ENCODE data around the gene GPC6. TPM values are rescaled to one million over a fixed set of nuclear protein-coding genes. Genes with fewer than 3 reads are reported as not detected.

The GPC6 gene
- total RNA-seq, 1 experiment from 2014 or later, result 0.22 TPM

DNA sequence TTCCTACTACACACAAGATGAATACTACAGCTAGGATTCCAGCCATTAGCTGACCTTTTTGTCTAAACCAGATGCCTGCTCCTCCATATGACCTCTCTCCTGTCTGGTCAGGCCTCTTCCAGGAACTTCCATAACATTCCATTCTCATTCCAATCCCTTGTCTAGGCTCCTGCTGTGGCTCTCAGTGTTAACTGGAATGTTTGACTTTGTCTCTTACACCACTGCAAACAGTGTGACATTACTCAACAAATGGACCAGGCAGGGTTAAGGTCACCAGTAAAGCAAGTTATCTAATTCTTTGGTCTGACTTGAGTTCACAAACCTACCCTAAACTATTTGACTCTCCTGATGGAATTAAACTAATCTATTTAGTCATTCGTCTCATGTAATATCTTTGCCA lies 2.1 kb upstream of the GPC6 start:
- Histone ChIP-seq H3K4me3 (replicated peaks in 1 of 2; ENCODE audit: low read depth in 1 of 2, low read length in 2 of 2) (no peak overlapping the region), H3K9me2 (ENCODE audit: insufficient read depth) (no peaks in the 10 kb centered on the region), H2AFZ (ENCODE audit: low read depth, low read length, poor library complexity, severe bottlenecking) (no peak overlapping the region), H3K36me3 (ENCODE audit: control insufficient read depth in 1 of 2, insufficient read depth in 2 of 2, low read length in 2 of 2) (no peaks in the 10 kb centered on the region), H4K20me1 (ENCODE audit: insufficient read depth) (no peaks in the 10 kb centered on the region), H3K9me3 (ENCODE audit: control insufficient read depth in 1 of 2, insufficient read depth in 1 of 2, low read depth in 1 of 2, low read length in 2 of 2) (peaks cover 8 to 24% of the 10 kb centered on the region in 2 experiments; a peak in 2 of 4 replicates), H3K27me3 (ENCODE audit: insufficient read depth, low read length) (no peaks in the 10 kb centered on the region), H3K79me2 (ENCODE audit: insufficient read depth, low read length) (no peaks in the 10 kb centered on the region), H3K27ac (ENCODE audit: low read depth, low read length) (no peak overlapping the region), H3K4me2 (ENCODE audit: low read length) (no peak overlapping the region), H3K9ac (ENCODE audit: low read length) (no peak overlapping the region), H3K4me1 (ENCODE audit: control insufficient read depth in 1 of 2, insufficient read depth in 2 of 2, low read length in 2 of 2) (no peaks in the 10 kb centered on the region)
- no TSS peak for BruUV-seq (replicated peaks)
- TF ChIP-seq SP1 (IDR thresholded peaks at IDR 0.05; ENCODE audit: low read depth) (no peak), CEBPB (IDR thresholded peaks at IDR 0.05; ENCODE audit: low read depth) (no peak), EGR1 (IDR thresholded peaks at IDR 0.05; ENCODE audit: low read depth) (no peak), POLR2AphosphoS5 (IDR thresholded peaks at IDR 0.05; ENCODE audit: low read depth, low read length) (no peak), JUND (IDR thresholded peaks at IDR 0.05) (no peak), SRF (IDR thresholded peaks at IDR 0.05; ENCODE audit: low read depth) (no peak), EZH2phosphoT487 (IDR thresholded peaks at IDR 0.05; ENCODE audit: borderline replicate concordance) (no peak), ZNF274 (IDR thresholded peaks at IDR 0.05; ENCODE audit: low read depth, low read length) (no peak), FOSL1 (IDR thresholded peaks at IDR 0.05; ENCODE audit: low read depth) (no peak), CBX3 (IDR thresholded peaks at IDR 0.05; ENCODE audit: low read depth) (no peak), YY1 (IDR thresholded peaks at IDR 0.05; ENCODE audit: extremely low read depth, insufficient replicate concordance, low read depth, low read length) (no peak), ELF1 (IDR thresholded peaks at IDR 0.05; ENCODE audit: borderline replicate concordance, low read depth) (no peak)
- TF ChIP-seq, protein P1, sequence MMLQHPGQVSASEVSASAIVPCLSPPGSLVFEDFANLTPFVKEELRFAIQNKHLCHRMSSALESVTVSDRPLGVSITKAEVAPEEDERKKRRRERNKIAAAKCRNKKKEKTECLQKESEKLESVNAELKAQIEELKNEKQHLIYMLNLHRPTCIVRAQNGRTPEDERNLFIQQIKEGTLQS (IDR thresholded peaks at IDR 0.05), result no peak
- TF ChIP-seq, protein P2, sequence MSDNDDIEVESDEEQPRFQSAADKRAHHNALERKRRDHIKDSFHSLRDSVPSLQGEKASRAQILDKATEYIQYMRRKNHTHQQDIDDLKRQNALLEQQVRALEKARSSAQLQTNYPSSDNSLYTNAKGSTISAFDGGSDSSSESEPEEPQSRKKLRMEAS (IDR thresholded peaks at IDR 0.05), result no peak
- TF ChIP-seq, protein P3, sequence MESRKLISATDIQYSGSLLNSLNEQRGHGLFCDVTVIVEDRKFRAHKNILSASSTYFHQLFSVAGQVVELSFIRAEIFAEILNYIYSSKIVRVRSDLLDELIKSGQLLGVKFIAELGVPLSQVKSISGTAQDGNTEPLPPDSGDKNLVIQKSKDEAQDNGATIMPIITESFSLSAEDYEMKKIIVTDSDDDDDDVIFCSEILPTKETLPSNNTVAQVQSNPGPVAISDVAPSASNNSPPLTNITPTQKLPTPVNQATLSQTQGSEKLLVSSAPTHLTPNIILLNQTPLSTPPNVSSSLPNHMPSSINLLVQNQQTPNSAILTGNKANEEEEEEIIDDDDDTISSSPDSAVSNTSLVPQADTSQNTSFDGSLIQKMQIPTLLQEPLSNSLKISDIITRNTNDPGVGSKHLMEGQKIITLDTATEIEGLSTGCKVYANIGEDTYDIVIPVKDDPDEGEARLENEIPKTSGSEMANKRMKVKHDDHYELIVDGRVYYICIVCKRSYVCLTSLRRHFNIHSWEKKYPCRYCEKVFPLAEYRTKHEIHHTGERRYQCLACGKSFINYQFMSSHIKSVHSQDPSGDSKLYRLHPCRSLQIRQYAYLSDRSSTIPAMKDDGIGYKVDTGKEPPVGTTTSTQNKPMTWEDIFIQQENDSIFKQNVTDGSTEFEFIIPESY (IDR thresholded peaks at IDR 0.05; ENCODE audit: extremely low read depth, insufficient replicate concordance, low read length), result no peak
- TF ChIP-seq, protein P4, sequence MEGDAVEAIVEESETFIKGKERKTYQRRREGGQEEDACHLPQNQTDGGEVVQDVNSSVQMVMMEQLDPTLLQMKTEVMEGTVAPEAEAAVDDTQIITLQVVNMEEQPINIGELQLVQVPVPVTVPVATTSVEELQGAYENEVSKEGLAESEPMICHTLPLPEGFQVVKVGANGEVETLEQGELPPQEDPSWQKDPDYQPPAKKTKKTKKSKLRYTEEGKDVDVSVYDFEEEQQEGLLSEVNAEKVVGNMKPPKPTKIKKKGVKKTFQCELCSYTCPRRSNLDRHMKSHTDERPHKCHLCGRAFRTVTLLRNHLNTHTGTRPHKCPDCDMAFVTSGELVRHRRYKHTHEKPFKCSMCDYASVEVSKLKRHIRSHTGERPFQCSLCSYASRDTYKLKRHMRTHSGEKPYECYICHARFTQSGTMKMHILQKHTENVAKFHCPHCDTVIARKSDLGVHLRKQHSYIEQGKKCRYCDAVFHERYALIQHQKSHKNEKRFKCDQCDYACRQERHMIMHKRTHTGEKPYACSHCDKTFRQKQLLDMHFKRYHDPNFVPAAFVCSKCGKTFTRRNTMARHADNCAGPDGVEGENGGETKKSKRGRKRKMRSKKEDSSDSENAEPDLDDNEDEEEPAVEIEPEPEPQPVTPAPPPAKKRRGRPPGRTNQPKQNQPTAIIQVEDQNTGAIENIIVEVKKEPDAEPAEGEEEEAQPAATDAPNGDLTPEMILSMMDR (IDR thresholded peaks at IDR 0.05 in 2 of 3, conservative IDR thresholded peaks at IDR 0.05 in 1 of 3; ENCODE audit: borderline replicate concordance in 1 of 3, insufficient read depth in 1 of 3, low read depth in 2 of 3, low read length in 2 of 3), result no peak
- TF ChIP-seq, protein P5, sequence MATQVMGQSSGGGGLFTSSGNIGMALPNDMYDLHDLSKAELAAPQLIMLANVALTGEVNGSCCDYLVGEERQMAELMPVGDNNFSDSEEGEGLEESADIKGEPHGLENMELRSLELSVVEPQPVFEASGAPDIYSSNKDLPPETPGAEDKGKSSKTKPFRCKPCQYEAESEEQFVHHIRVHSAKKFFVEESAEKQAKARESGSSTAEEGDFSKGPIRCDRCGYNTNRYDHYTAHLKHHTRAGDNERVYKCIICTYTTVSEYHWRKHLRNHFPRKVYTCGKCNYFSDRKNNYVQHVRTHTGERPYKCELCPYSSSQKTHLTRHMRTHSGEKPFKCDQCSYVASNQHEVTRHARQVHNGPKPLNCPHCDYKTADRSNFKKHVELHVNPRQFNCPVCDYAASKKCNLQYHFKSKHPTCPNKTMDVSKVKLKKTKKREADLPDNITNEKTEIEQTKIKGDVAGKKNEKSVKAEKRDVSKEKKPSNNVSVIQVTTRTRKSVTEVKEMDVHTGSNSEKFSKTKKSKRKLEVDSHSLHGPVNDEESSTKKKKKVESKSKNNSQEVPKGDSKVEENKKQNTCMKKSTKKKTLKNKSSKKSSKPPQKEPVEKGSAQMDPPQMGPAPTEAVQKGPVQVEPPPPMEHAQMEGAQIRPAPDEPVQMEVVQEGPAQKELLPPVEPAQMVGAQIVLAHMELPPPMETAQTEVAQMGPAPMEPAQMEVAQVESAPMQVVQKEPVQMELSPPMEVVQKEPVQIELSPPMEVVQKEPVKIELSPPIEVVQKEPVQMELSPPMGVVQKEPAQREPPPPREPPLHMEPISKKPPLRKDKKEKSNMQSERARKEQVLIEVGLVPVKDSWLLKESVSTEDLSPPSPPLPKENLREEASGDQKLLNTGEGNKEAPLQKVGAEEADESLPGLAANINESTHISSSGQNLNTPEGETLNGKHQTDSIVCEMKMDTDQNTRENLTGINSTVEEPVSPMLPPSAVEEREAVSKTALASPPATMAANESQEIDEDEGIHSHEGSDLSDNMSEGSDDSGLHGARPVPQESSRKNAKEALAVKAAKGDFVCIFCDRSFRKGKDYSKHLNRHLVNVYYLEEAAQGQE (IDR thresholded peaks at IDR 0.05; ENCODE audit: low read depth), result no peak
- ATAC-seq (no peak), DNase-seq (ENCODE audit: low read depth, low spot score) (no peak)
- RAD21 ChIA-PET (ENCODE audit: low non-redundant PET in 1 of 2, low total read pairs in 2 of 2, uncharacterized antibody in 2 of 2, unreplicated experiment in 2 of 2), result no interaction called here
- CTCF ChIA-PET, result no interaction called here
- intact Hi-C loops (cut with micrococcal nuclease), result no loop called here
- POLR2A ChIA-PET, result no interaction called here
